ENCODE results near the gene OSBPL1A. TPM values are rescaled to one million over a fixed set of nuclear protein-coding genes. Genes with fewer than 3 reads are reported as not detected.

OSBPL1A gene
- total and polyA plus RNA-seq, 2 of the 8 experiments (the other 6 are each of a cell fraction or from before 2014, with no cell fraction given) = 53.2 to 74.9 TPM

GRCh38 chr18:24414349-24415003 is 16.9 kb upstream of the OSBPL1A start (continued):
- TF ChIP-seq CHD7 (IDR thresholded peaks at IDR 0.05; ENCODE audit: insufficient replicate concordance, low read length) = no peak
- no peak for TF ChIP-seq RFX5 (IDR thresholded peaks at IDR 0.05; ENCODE audit: borderline replicate concordance, low read depth, low read length)
- TF ChIP-seq POU5F1 (IDR thresholded peaks at IDR 0.05; ENCODE audit: low read depth, low read length) = no peak
- TF ChIP-seq CEBPB (IDR thresholded peaks at IDR 0.05; ENCODE audit: low read depth, low read length) = no peak
- TF ChIP-seq TEAD4 (IDR thresholded peaks at IDR 0.05; ENCODE audit: low read depth, low read length) = no peak
- no peak for TF ChIP-seq FOSL1 (IDR thresholded peaks at IDR 0.05; ENCODE audit: insufficient read depth, low read depth, low read length)
- no peak for TF ChIP-seq KDM4A (IDR thresholded peaks at IDR 0.05; ENCODE audit: low read depth, low read length, severe bottlenecking)
- TF ChIP-seq PHF8 (conservative IDR thresholded peaks at IDR 0.05; ENCODE audit: low read depth, low read length) = no peak
- TF ChIP-seq SP1 (IDR thresholded peaks at IDR 0.05; ENCODE audit: low read depth, low read length) = no peak
- no peak for TF ChIP-seq KDM5A (IDR thresholded peaks at IDR 0.05; ENCODE audit: low read length)
- TF ChIP-seq SIRT6 (IDR thresholded peaks at IDR 0.05; ENCODE audit: low read length) = no peak
- TF ChIP-seq TCF12 (IDR thresholded peaks at IDR 0.05; ENCODE audit: low read depth, low read length) = no peak
